ENCODE data around the gene UBE3C.

DNA sequence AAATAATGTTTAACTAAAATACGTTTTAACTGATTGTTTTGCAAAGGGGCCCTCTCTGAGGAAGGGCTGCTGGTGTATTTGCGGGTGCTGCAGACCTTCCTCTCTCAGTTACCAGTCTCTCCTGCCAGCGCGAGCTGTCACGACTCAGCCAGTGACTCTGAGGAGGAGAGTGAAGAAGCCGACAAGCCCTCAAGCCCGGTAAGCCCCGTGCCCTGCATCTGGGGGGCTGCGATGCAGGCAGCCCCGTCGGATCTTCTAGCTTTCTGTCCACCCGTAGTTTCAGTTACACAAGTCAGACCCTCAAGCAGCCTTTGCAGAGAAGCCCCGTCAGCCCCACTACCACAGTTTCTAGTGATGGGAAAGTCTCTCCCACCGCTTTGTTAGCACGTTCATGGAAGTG is 45.1 kb downstream of the UBE3C start:
- TF ChIP-seq POLR2A (IDR thresholded peaks at IDR 0.05) (no peak), EP300 (IDR thresholded peaks at IDR 0.05) (no peak)
- TF ChIP-seq, protein P1, sequence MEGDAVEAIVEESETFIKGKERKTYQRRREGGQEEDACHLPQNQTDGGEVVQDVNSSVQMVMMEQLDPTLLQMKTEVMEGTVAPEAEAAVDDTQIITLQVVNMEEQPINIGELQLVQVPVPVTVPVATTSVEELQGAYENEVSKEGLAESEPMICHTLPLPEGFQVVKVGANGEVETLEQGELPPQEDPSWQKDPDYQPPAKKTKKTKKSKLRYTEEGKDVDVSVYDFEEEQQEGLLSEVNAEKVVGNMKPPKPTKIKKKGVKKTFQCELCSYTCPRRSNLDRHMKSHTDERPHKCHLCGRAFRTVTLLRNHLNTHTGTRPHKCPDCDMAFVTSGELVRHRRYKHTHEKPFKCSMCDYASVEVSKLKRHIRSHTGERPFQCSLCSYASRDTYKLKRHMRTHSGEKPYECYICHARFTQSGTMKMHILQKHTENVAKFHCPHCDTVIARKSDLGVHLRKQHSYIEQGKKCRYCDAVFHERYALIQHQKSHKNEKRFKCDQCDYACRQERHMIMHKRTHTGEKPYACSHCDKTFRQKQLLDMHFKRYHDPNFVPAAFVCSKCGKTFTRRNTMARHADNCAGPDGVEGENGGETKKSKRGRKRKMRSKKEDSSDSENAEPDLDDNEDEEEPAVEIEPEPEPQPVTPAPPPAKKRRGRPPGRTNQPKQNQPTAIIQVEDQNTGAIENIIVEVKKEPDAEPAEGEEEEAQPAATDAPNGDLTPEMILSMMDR (IDR thresholded peaks at IDR 0.05) = no peak

Data from gastroesophageal sphincter (tissue), 3 donors.